CD8-positive, alpha-beta memory T cell (primary cell): ENCODE data around the gene ZNF552. TPM values are rescaled to one million over a fixed set of nuclear protein-coding genes. Genes with fewer than 3 reads are reported as not detected.
A peak's percentile ranks its signal among the peaks of the same experiment; 100 is the strongest.

Experiments
- CTCF ChIA-PET: fragments of 350-600 bp; sonication (Branson Sonifier 250); formaldehyde crosslinking; loops from one replicate; lab custom pipeline; 2021; ENCODE audit warnings: antibody characterized with exemption; lab: Charles Lee
- POLR2A ChIA-PET: fragments of 350-600 bp; sonication (Branson Sonifier 250); formaldehyde crosslinking; loops from one replicate; lab custom pipeline; 2021; ENCODE audit warnings: antibody characterized with exemption; lab: Charles Lee
- DNase-seq, 5 donors: peaks; one replicate each; pipeline versions ENCODE4 v3.0.0 to v3.0.0-alpha.2; 2020 to 2022; ENCODE audit warnings: mixed read lengths in 1 of 5
- H3K27ac ChIP-seq: one replicate; pipeline ENCODE4 v1.7.0; 2013; ENCODE audit warnings: low read depth, mild to moderate bottlenecking, low read length, moderate library complexity
- H3K27me3 ChIP-seq: 2 replicates; pipeline ENCODE4 v1.7.0; 2013; ENCODE audit warnings: low read length, mild to moderate bottlenecking; ENCODE audit not compliant: insufficient read depth, poor library complexity, severe bottlenecking
- H3K36me3 ChIP-seq: 2 replicates; pipeline ENCODE4 v1.7.0; 2013; ENCODE audit warnings: mild to moderate bottlenecking, low read length, moderate library complexity; ENCODE audit not compliant: insufficient read depth
- H3K4me1 ChIP-seq: 2 replicates; pipeline ENCODE4 v1.7.0; 2013; ENCODE audit warnings: mild to moderate bottlenecking, low read length, moderate library complexity; ENCODE audit not compliant: insufficient read depth
- H3K4me3 ChIP-seq: 2 replicates; pipeline ENCODE4 v1.7.0; 2013; ENCODE audit warnings: mild to moderate bottlenecking, low read length
- H3K9me3 ChIP-seq: 2 replicates; pipeline ENCODE4 v1.7.0; 2013; ENCODE audit warnings: mild to moderate bottlenecking, low read length
- H3K27ac Mint-ChIP-seq, 8 donors: one replicate each; pipeline ENCODE4 v1.8.0; 2020 to 2021; ENCODE audit warnings: mixed read lengths in 8 of 8, mild to moderate bottlenecking in 6 of 8, inconsistent platforms in 3 of 8, moderate library complexity in 3 of 8
- H3K27me3 Mint-ChIP-seq, 2 donors: one replicate each; pipeline ENCODE4 v1.8.0; 2020 to 2021; ENCODE audit warnings: mixed read lengths in 2 of 2, mild to moderate bottlenecking in 1 of 2, moderate library complexity in 1 of 2
- H3K36me3 Mint-ChIP-seq, 3 donors: one replicate each; pipeline ENCODE4 v1.8.0; 2020 to 2021; ENCODE audit warnings: mixed read lengths in 3 of 3, inconsistent platforms in 1 of 3, mild to moderate bottlenecking in 1 of 3
- H3K4me1 Mint-ChIP-seq, 3 donors: one replicate each; pipeline ENCODE4 v1.8.0; 2020 to 2021; ENCODE audit warnings: mixed read lengths in 3 of 3, inconsistent platforms in 1 of 3, mild to moderate bottlenecking in 1 of 3
- H3K4me3 Mint-ChIP-seq, 7 donors: one replicate each; pipeline ENCODE4 v1.8.0; 2020 to 2021; ENCODE audit warnings: mixed read lengths in 7 of 7, mild to moderate bottlenecking in 6 of 7, moderate library complexity in 4 of 7, inconsistent platforms in 2 of 7
- H3K9me3 Mint-ChIP-seq, 5 donors: one replicate each; pipeline ENCODE4 v1.8.0; 2020 to 2022; ENCODE audit warnings: mixed read lengths in 5 of 5, mild to moderate bottlenecking in 3 of 5, moderate library complexity in 2 of 5, inconsistent platforms in 1 of 5
- polyA plus RNA-seq: library from polyadenylated mRNA; unstranded; fragments of 300-500 nt; fragmentation: Illumina TruSeq; gene quantifications from one replicate; pipeline ENCODE4 v1.2.3, GENCODE V29; 2021
- total RNA-seq, 2 experiments: library from RNA; stranded (reverse); gene quantifications; one replicate each; pipeline ENCODE4 v1.2.3, GENCODE V29; 2021

The ZNF552 gene
- total and polyA plus RNA-seq, 3 experiments from 2014 or later = 7.2 to 11.3 (median 10.6) TPM

- Mint-ChIP-seq H3K4me3 (peak overlapping the region; percentile 47 to 97 (median 70)), H3K27ac (peak overlapping the region in 2 of 8 donors; percentile 45 to 93), H3K4me1 (peaks cover 37 to 66% (median 45%) of the 10 kb centered on the region in 3 donors), H3K9me3 (peaks cover 0 to 73% (median 49%) of the 10 kb centered on the region in 5 donors), H3K36me3 (peaks cover 33 to 60% (median 57%) of the 10 kb centered on the region in 3 donors), H3K27me3 (peaks cover 0 to 4% of the 10 kb centered on the region in 2 donors)
- Histone ChIP-seq H3K4me1 (peaks cover 13% of the 10 kb centered on the region), H3K27ac (no peak overlapping the region), H3K4me3 (no peak overlapping the region), H3K9me3 (peaks cover 18% of the 10 kb centered on the region), H3K36me3 (peaks cover 23% of the 10 kb centered on the region), H3K27me3 (no peaks in the 10 kb centered on the region)
- DNase-seq = no peak
- ChIA-PET CTCF (no interaction called here), POLR2A (no interaction called here)
Observed at GRCh38 chr19:57771417-57771816, 43.3 kb downstream of the ZNF552 start.

DNA sequence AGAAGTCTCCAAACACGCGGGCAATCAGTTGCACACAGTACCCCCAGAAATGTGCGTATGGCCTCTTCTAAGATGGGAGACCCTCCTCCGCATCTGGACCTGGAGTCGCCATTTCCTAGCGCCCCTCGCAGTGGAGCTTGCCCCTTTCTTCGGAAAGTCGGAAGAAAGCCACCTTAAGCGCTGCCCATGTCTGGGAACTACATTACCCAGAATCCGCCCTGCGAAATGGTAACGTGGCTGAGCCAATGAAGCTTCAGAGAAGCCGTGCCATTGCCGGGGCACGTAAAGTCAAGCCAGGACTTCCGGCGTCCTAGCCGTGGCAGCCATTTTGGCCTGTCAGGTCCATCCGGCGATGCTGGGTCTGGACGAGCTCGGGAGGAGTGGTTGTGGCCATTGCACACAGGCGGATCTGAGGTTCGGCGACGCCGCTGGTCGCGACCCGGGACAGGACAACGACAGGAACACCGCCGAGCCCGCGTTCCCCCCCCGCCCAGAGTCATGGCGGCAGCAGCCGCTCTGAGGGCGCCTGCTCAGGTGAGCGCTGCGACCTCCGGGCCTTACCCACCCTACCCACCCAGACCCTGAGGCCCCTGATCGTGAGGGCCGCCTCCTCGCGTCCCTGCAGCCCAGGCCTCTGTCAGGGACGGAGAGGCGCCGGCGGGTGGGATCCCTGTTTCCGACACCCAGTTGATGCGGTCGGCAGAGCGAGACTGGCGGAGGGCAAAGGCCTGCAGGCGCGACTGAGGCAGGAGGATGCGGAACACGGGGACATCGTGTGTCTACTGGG, 45.2 kb downstream of the ZNF552 start, which contains the start of gene ZNF586:
Gene ZNF586 (plus strand): TSS at position 332 of the 787 bp plus-strand sequence. CDS start 167 bp downstream, at position 499.
- peaks cover 31 to 50% (median 45%) of the 10 kb centered on the region in 3 donors for H3K4me1 Mint-ChIP-seq
- H3K27ac ChIP-seq = peak within 1 kb of the TSS; percentile 58
- peaks cover 0 to 61% (median 33%) of the 10 kb centered on the region in 5 donors for H3K9me3 Mint-ChIP-seq
- H3K27ac Mint-ChIP-seq = peak within 1 kb of the TSS; percentile 60 to 98 (median 96)
- peaks cover 5% of the 10 kb centered on the region for H3K9me3 ChIP-seq
- peak within 1 kb of the TSS; percentile 74 for H3K4me3 ChIP-seq
- POLR2A ChIA-PET = interaction anchor here (0.6 to 1.1 kb wide), 7 partner anchors 30 to 464 kb away, joined by 3 to 5 read pairs (median 4); partner anchors contain the start of genes ZNF154, ZNF549 and ZNF552
- H3K4me1 ChIP-seq = peaks cover 13% of the 10 kb centered on the region
- CTCF ChIA-PET = interaction anchor here (0.9 to 1.3 kb wide), 2 partner anchors 23 to 293 kb away, joined by 3 to 4 read pairs; partner anchors contain the start of gene ZNF776
- peaks cover 22 to 56% (median 45%) of the 10 kb centered on the region in 3 donors for H3K36me3 Mint-ChIP-seq
- H3K27me3 ChIP-seq = no peaks in the 10 kb centered on the region
- peaks cover 13% of the 10 kb centered on the region for H3K36me3 ChIP-seq
- peak within 1 kb of the TSS; percentile 92 to 99 (median 97) for H3K4me3 Mint-ChIP-seq
- peaks cover 0 to 2% of the 10 kb centered on the region in 2 donors for H3K27me3 Mint-ChIP-seq
- DNase-seq = peak; percentile 77 to 92 (median 84)

DNA sequence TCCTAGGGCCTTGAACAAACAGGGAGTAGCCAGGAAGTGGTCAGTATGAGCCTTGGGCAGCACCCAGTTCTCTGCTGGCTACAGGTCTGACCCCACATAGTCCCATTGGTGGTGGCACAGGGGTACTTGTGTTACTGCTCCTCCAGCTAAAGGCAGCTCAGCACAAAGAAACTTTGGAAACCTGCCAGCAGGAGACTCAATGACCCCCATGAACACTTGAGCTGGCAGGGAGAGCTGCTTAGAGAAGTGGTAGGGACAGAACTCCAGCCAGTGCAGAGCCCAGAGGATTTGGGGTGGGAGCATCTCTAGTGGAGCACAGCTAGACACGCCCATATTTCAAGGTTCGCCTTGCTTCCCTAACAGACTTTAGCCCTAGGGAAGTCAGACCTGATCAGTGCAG, 55.6 kb downstream of the ZNF552 start:
- H3K36me3 ChIP-seq = peaks cover 17% of the 10 kb centered on the region
- H3K27ac ChIP-seq = no peak overlapping the region
- Mint-ChIP-seq H3K27ac (no peak overlapping the region), H3K4me1 (peaks cover 0 to 2% (median 0%) of the 10 kb centered on the region in 3 donors), H3K4me3 (no peak overlapping the region), H3K36me3 (peaks cover 28 to 89% (median 84%) of the 10 kb centered on the region in 3 donors), H3K27me3 (no peaks in the 10 kb centered on the region), H3K9me3 (peaks cover 12 to 80% (median 39%) of the 10 kb centered on the region in 5 donors)
- H3K27me3 ChIP-seq = no peaks in the 10 kb centered on the region
- no peak for DNase-seq
- H3K9me3 ChIP-seq = peaks cover 48% of the 10 kb centered on the region
- ChIA-PET POLR2A (no interaction called here), CTCF (no interaction called here)
- H3K4me3 ChIP-seq = no peak overlapping the region
- no peaks in the 10 kb centered on the region for H3K4me1 ChIP-seq

- Mint-ChIP-seq H3K36me3 (peaks cover 34 to 92% (median 87%) of the 10 kb centered on the region in 3 donors), H3K27ac (no peak overlapping the region), H3K4me3 (no peak overlapping the region), H3K4me1 (peaks cover 0 to 2% (median 0%) of the 10 kb centered on the region in 3 donors), H3K27me3 (no peaks in the 10 kb centered on the region), H3K9me3 (peaks cover 22 to 82% (median 51%) of the 10 kb centered on the region in 5 donors)
- Histone ChIP-seq H3K36me3 (peaks cover 29% of the 10 kb centered on the region), H3K27me3 (no peaks in the 10 kb centered on the region), H3K9me3 (peaks cover 59% of the 10 kb centered on the region), H3K27ac (no peak overlapping the region), H3K4me1 (no peaks in the 10 kb centered on the region), H3K4me3 (no peak overlapping the region)
- ChIA-PET CTCF (no interaction called here), POLR2A (no interaction called here)
- DNase-seq = no peak
Observed at GRCh38 chr19:57757941-57758340, 56.8 kb downstream of the ZNF552 start.

Other genes starting within 250 kb of the ZNF552 start
- gene ZNF416, start 236.0 kb downstream of the ZNF552 start, total RNA-seq = 1 to 10 TPM; 5.9 to 6.6 TPM
- gene ZNF416, start 236.0 kb downstream of the ZNF552 start, polyA plus RNA-seq = 6.3 TPM
- 10 to 100 TPM in 1 of 2 experiments, 1 to 10 TPM in 1; 9.7 to 10.9 TPM for gene ZIK1, start 230.8 kb downstream of the ZNF552 start, total RNA-seq
- 7.6 TPM for gene ZIK1, start 230.8 kb downstream of the ZNF552 start, polyA plus RNA-seq
- 10 to 100 TPM; 10.5 to 12.6 TPM for gene ZNF530, start 215.0 kb downstream of the ZNF552 start, total RNA-seq
- gene ZNF530, start 215.0 kb downstream of the ZNF552 start, polyA plus RNA-seq = 6.2 TPM
- 10 to 100 TPM; 19.1 to 22.1 TPM for gene ZNF134, start 200.7 kb downstream of the ZNF552 start, total RNA-seq
- gene ZNF134, start 200.7 kb downstream of the ZNF552 start, polyA plus RNA-seq = 14.3 TPM
- gene ZNF211, start 181.7 kb downstream of the ZNF552 start, total RNA-seq = 10 to 100 TPM; 12.1 TPM
- 17.9 TPM for gene ZNF211, start 181.7 kb downstream of the ZNF552 start, polyA plus RNA-seq
- not detected for gene ZSCAN4, start 146.0 kb downstream of the ZNF552 start, total RNA-seq
- not detected for gene ZSCAN4, start 146.0 kb downstream of the ZNF552 start, polyA plus RNA-seq
- gene ZNF551, start 132.9 kb downstream of the ZNF552 start, total RNA-seq = 10 to 100 TPM; 14.5 to 15.6 TPM
- gene ZNF551, start 132.9 kb downstream of the ZNF552 start, polyA plus RNA-seq = 7.8 TPM
- gene ZNF154, start 105.7 kb downstream of the ZNF552 start, total RNA-seq = 1 to 10 TPM; 6.5 to 7.7 TPM
- gene ZNF154, start 105.7 kb downstream of the ZNF552 start, polyA plus RNA-seq = 2.2 TPM
- gene ZNF671, start 87.3 kb downstream of the ZNF552 start, total RNA-seq = 10 to 100 TPM; 10.6 to 11.0 TPM
- gene ZNF671, start 87.3 kb downstream of the ZNF552 start, polyA plus RNA-seq = 24.3 TPM
- gene ZNF776, start 68.1 kb downstream of the ZNF552 start, total RNA-seq = 10 to 100 TPM; 13.3 to 17.2 TPM
- gene ZNF776, start 68.1 kb downstream of the ZNF552 start, polyA plus RNA-seq = 7.0 TPM
- gene ZNF586, start 45.2 kb downstream of the ZNF552 start, total RNA-seq = 10 to 100 TPM; 15.6 to 17.1 TPM
- 18.6 TPM for gene ZNF586, start 45.2 kb downstream of the ZNF552 start, polyA plus RNA-seq
- gene ZNF587B, start 15.4 kb upstream of the ZNF552 start, total RNA-seq = 10 to 100 TPM; 24.8 to 25.4 TPM
- gene ZNF587B, start 15.4 kb upstream of the ZNF552 start, polyA plus RNA-seq = 1.4 TPM
- 10 to 100 TPM; 24.2 to 27.2 TPM for gene ZNF587, start 34.9 kb upstream of the ZNF552 start, total RNA-seq
- gene ZNF587, start 34.9 kb upstream of the ZNF552 start, polyA plus RNA-seq = 4.8 TPM
- 10 to 100 TPM; 38.5 to 38.7 TPM for gene ZNF814, start 74.1 kb upstream of the ZNF552 start, total RNA-seq
- 21.2 TPM for gene ZNF814, start 74.1 kb upstream of the ZNF552 start, polyA plus RNA-seq
- 10 to 100 TPM; 15.8 to 16.8 TPM for gene ZNF417, start 101.7 kb upstream of the ZNF552 start, total RNA-seq
- gene ZNF417, start 101.7 kb upstream of the ZNF552 start, polyA plus RNA-seq = 4.4 TPM
- gene ZNF418, start 120.5 kb upstream of the ZNF552 start, total RNA-seq = 1 to 10 TPM; 5.1 to 6.7 TPM
- gene ZNF418, start 120.5 kb upstream of the ZNF552 start, polyA plus RNA-seq = 3.3 TPM
- 1 to 10 TPM; 7.2 to 8.8 TPM for gene ZNF256, start 132.8 kb upstream of the ZNF552 start, total RNA-seq
- gene ZNF256, start 132.8 kb upstream of the ZNF552 start, polyA plus RNA-seq = 4.5 TPM
- gene C19orf18, start 159.6 kb upstream of the ZNF552 start, total RNA-seq = under 1 TPM in 1 of 2 experiments, not detected in 1; 0.33 TPM
- 0.41 TPM for gene C19orf18, start 159.6 kb upstream of the ZNF552 start, polyA plus RNA-seq
- 1 to 10 TPM; 8.2 to 8.7 TPM for gene ZNF606, start 187.9 kb upstream of the ZNF552 start, total RNA-seq
- 3.9 TPM for gene ZNF606, start 187.9 kb upstream of the ZNF552 start, polyA plus RNA-seq
- not detected for gene ZSCAN1, start 219.1 kb upstream of the ZNF552 start, total RNA-seq
- gene ZSCAN1, start 219.1 kb upstream of the ZNF552 start, polyA plus RNA-seq = not detected
- gene ZNF135, start 244.4 kb upstream of the ZNF552 start, total RNA-seq = 1 to 10 TPM; 1.0 to 1.4 TPM
- gene ZNF135, start 244.4 kb upstream of the ZNF552 start, polyA plus RNA-seq = 1.4 TPM